Measurements from ENCODE around the gene UBQLN1. TPM values are rescaled to one million over a fixed set of nuclear protein-coding genes. Genes with fewer than 3 reads are reported as not detected.
A peak's percentile ranks its signal among the peaks of the same experiment; 100 is the strongest.

UBQLN1 gene
- total RNA-seq (2011; cell fraction: chromatin; rRNA removed; ENCODE audit: low replicate concordance) = 59.9 and 96.0 TPM in 2 replicates
- total RNA-seq (2011; cell fraction: nucleolus; rRNA removed) = 30.4 and 37.5 TPM in 2 replicates
- 49.8 and 71.2 TPM in 2 replicates for total RNA-seq (2011; cell fraction: nucleoplasm; rRNA removed)
- total RNA-seq (2014; rRNA removed) (66.0 and 87.3 TPM in 2 replicates), total RNA-seq (2014; rRNA removed; fragmentation: Illumina TruSeq; extraction: Trizol) (52.8 and 54.2 TPM in 2 replicates), total RNA-seq (2015; rRNA removed; fragmentation: Illumina TruSeq; extraction: Trizol) (41.8 and 44.4 TPM in 2 replicates), total RNA-seq (2021) (75.2 and 76.5 TPM in 2 replicates), polyA plus RNA-seq (2011; rRNA removed) (89.4 and 120 TPM in 2 replicates), polyA plus RNA-seq (2014; fragmentation: Illumina TruSeq; extraction: Trizol) (64.5 and 72.8 TPM in 2 replicates), polyA plus RNA-seq (2014; fragmentation: Nextera tagmentation; extraction: Ambion mirVana) (10 to 100 TPM in 1 of 2 experiments, 1 to 10 TPM in 1; 7.5 to 10.2 TPM), polyA plus RNA-seq (2014; rRNA removed) (45.9 and 51.4 TPM in 2 replicates), polyA minus RNA-seq (2011; rRNA and poly(A)+ RNA removed) (143 and 211 TPM in 2 replicates), Bru-seq, nascent RNA (percentile 91 among the genes with signal in this experiment), BruChase-seq, experiment 1, labeled RNA remaining after a 2-hour chase (percentile 94 among the genes with signal in this experiment), BruChase-seq, experiment 2, labeled RNA remaining after a 6-hour chase (percentile 94 among the genes with signal in this experiment)
- 61.6 and 65.4 TPM in 2 replicates for polyA plus RNA-seq (2011; cell fraction: cytosol; rRNA removed)
- 64.4 and 70.2 TPM in 2 replicates for polyA plus RNA-seq (2011; cell fraction: nucleus; rRNA removed)
- polyA plus RNA-seq (2012) = 48.8 and 55.3 TPM in 2 replicates
- polyA minus RNA-seq (2011; cell fraction: cytosol; rRNA and poly(A)+ RNA removed) = 75.9 and 132 TPM in 2 replicates
- 55.5 and 74.0 TPM in 2 replicates for polyA minus RNA-seq (2011; cell fraction: nucleus; rRNA and poly(A)+ RNA removed)
- long read RNA-seq, experiment 1, full-length matches to known transcripts = 72 of 133 reads
- long read RNA-seq, experiment 1, partial matches to known transcripts = 27 of 133 reads
- long read RNA-seq, experiment 1, other reads (novel, unspliced or antisense) = 34 of 133 reads
- long read RNA-seq, experiment 2, full-length matches to known transcripts = 27 of 104 reads
- long read RNA-seq, experiment 2, partial matches to known transcripts = 4 of 104 reads
- long read RNA-seq, experiment 2, other reads (novel, unspliced or antisense) = 73 of 104 reads
- long read RNA-seq, experiment 3, full-length matches to known transcripts = 10 of 11 reads
- long read RNA-seq, experiment 3, partial matches to known transcripts = 0 of 11 reads
- long read RNA-seq, experiment 3, other reads (novel, unspliced or antisense) = 1 of 11 reads

DNA sequence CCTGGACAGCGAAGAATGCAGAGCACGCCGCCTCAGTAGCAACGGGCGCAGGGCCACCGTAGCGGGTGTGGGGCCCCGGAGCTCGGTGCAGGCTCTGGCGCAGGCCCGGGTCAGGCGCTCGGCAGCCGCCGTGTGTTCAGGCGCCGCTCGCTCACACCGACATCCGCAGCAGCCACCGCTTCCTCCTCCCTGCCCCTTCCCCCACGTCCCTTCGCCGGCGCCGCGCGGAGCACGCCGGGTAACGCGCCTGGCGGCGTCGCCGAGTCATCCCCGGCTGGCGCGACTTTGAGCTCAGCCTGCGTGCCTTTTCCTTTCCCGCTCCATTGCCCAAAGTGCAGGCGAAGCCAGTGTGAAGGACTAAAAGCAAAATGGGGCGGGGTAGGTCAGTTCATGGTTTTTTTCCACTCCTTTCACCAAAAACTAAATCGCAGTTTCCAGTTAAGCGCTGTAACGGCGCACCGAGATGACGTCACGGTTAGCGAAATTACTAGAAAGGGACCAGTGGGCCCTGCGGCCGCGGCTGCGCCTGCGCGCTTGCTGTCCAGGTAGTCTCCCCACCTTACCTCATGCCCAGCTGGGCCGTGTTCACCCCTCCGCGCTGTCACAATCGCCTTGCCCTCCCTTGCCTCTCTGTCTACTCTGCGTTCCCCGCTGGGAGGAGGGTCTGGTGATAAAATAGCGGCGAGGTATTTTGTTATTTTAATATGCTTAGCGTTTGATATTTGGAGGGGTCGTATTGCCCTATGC, at the start of gene UBQLN1:
TSS of gene UBQLN1 (minus strand) at position 191 of the 747 bp plus-strand sequence. CDS start 279 bp downstream, outside the sequence.
- no peaks in the 10 kb centered on the region for H3K27me3 ChIP-seq (ENCODE audit: control insufficient read depth in 2 of 2, insufficient read depth in 2 of 2, low read length in 2 of 2)
- peak within 1 kb of the TSS; percentile 97 to 98 for H3K9ac ChIP-seq (ENCODE audit: insufficient read depth in 1 of 2, low read depth in 2 of 2, low read length in 2 of 2)
- H3K4me2 ChIP-seq (ENCODE audit: insufficient read depth, low read length) = peak within 1 kb of the TSS; percentile 78
- BruUV-seq (replicated peaks) = no TSS peak
- DNase-seq (ENCODE audit: extremely low read depth in 1 of 4, low spot score in 3 of 4) (peak; percentile 87 to 93 (median 90)), ATAC-seq (peak; percentile 83), FAIRE-seq (peak; percentile 97)
- in situ Hi-C loops (cut with MboI) (no loop called here), intact Hi-C loops (cut with micrococcal nuclease) (loop anchor here (5.0 to 10.0 kb wide), 3 partner anchors 86 to 277 kb away; partner anchors contain the start of genes GKAP1, HNRNPK, IDNK and RMI1)
- no peaks in the 10 kb centered on the region for H3K9me1 ChIP-seq (ENCODE audit: control insufficient read depth, insufficient read depth, low read length)
- H3K4me3 ChIP-seq = peak within 1 kb of the TSS; percentile 93
- no peaks in the 10 kb centered on the region for H3K9me3 ChIP-seq (replicated peaks; ENCODE audit: control insufficient read depth, insufficient read depth, low read depth, low read length)
- H2AFZ ChIP-seq (ENCODE audit: low read depth, low read length) = peak within 1 kb of the TSS; percentile 88
- H3K4me1 ChIP-seq (replicated peaks in 1 of 2; ENCODE audit: control insufficient read depth in 2 of 2, insufficient read depth in 2 of 2, low read length in 2 of 2) = peaks cover 4 to 6% of the 10 kb centered on the region in 2 experiments; a peak in 4 of 5 replicates
- ChIA-PET CTCF (ENCODE audit: low intra/inter-chr PET ratio) (no interaction called here), POLR2A (interaction anchor here (0.5 to 2.5 kb wide), 12 partner anchors 9 to 76 kb away, joined by 3 to 9 read pairs (median 4); no protein-coding TSS in a partner anchor)
- peaks cover 3% of the 10 kb centered on the region; the same call in 1 of the 2 replicates for H4K20me1 ChIP-seq (replicated peaks; ENCODE audit: control insufficient read depth, insufficient read depth, low read length)
- H3K36me3 ChIP-seq (ENCODE audit: control insufficient read depth, insufficient read depth, low read length) = peaks cover under 1% of the 10 kb centered on the region; the same call in 1 of the 3 replicates
- WGBS (ENCODE audit: insufficient coverage, low coverage, missing lambda C conversion rate) = 0% methylated on average over 16 of the region's 67 CpGs
- H3K27ac ChIP-seq (ENCODE audit: extremely low read depth, low read depth, low read length) = peak within 1 kb of the TSS; percentile 99
- H3K79me2 ChIP-seq (ENCODE audit: control insufficient read depth, insufficient read depth, low read length) = peaks cover 55% of the 10 kb centered on the region
- TF ChIP-seq COPS2 (conservative IDR thresholded peaks at IDR 0.05) (no peak), RB1 (IDR thresholded peaks at IDR 0.05; ENCODE audit: low read depth) (peak; percentile 57; the same call in 1 of the 2 replicates), C11orf30 (IDR thresholded peaks at IDR 0.05; ENCODE audit: low read depth) (peak; percentile 99), RBBP5 (IDR thresholded peaks at IDR 0.05; ENCODE audit: borderline replicate concordance, insufficient read depth, low read length, poor library complexity, severe bottlenecking) (peak; percentile 80), ZBTB17 (CRISPR knock-in tag; IDR thresholded peaks at IDR 0.05) (no peak), ZNF699 (CRISPR knock-in tag; IDR thresholded peaks at IDR 0.05; ENCODE audit: insufficient replicate concordance) (no peak), ZNF311 (CRISPR knock-in tag; IDR thresholded peaks at IDR 0.05) (no peak), SMARCA5 (IDR thresholded peaks at IDR 0.05) (no peak), ZNF217 (CRISPR knock-in tag; IDR thresholded peaks at IDR 0.05) (no peak)
- TF ChIP-seq, protein P1, sequence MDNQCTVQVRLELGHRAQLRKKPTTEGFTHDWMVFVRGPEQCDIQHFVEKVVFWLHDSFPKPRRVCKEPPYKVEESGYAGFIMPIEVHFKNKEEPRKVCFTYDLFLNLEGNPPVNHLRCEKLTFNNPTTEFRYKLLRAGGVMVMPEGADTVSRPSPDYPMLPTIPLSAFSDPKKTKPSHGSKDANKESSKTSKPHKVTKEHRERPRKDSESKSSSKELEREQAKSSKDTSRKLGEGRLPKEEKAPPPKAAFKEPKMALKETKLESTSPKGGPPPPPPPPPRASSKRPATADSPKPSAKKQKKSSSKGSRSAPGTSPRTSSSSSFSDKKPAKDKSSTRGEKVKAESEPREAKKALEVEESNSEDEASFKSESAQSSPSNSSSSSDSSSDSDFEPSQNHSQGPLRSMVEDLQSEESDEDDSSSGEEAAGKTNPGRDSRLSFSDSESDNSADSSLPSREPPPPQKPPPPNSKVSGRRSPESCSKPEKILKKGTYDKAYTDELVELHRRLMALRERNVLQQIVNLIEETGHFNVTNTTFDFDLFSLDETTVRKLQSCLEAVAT (IDR thresholded peaks at IDR 0.05) = no peak; a peak in 1 of 4 replicates
- TF ChIP-seq, protein P2, sequence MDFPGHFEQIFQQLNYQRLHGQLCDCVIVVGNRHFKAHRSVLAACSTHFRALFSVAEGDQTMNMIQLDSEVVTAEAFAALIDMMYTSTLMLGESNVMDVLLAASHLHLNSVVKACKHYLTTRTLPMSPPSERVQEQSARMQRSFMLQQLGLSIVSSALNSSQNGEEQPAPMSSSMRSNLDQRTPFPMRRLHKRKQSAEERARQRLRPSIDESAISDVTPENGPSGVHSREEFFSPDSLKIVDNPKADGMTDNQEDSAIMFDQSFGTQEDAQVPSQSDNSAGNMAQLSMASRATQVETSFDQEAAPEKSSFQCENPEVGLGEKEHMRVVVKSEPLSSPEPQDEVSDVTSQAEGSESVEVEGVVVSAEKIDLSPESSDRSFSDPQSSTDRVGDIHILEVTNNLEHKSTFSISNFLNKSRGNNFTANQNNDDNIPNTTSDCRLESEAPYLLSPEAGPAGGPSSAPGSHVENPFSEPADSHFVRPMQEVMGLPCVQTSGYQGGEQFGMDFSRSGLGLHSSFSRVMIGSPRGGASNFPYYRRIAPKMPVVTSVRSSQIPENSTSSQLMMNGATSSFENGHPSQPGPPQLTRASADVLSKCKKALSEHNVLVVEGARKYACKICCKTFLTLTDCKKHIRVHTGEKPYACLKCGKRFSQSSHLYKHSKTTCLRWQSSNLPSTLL (IDR thresholded peaks at IDR 0.05) = no peak

All from K562 (cell line).